GM21528 (cell line): ENCODE measurements around the gene SMIM22.
"Not testable (repeated sequence)": the region's sequence is repeated elsewhere in the genome, so short reads cannot be mapped to it uniquely, and the experiment has no call there.

ENCODE experiments used
- ATAC-seq: cut with Tn5 transposase; IDR thresholded peaks from one replicate; pipeline ENCODE4 v1.9.1; 2021; ENCODE audit warnings: mild to moderate bottlenecking, moderate library complexity; ENCODE audit not compliant: unreplicated experiment, low FRiP score

The SMIM22 gene

GRCh38 chr16:4768549-4769305 is 26.4 kb upstream of the SMIM22 start:
- ATAC-seq = peak; percentile 60

GRCh38 chr16:4769306-4769638 is 25.9 kb upstream of the SMIM22 start:
- ATAC-seq = no peak

- no peak for ATAC-seq
Observed at GRCh38 chr16:4771646-4772045, 23.5 kb upstream of the SMIM22 start.

GRCh38 chr16:4772351-4772750 is 22.8 kb upstream of the SMIM22 start:
- no peak for ATAC-seq

GRCh38 chr16:4775005-4775404 is 20.2 kb upstream of the SMIM22 start:
- no peak for ATAC-seq

- ATAC-seq = no peak
Observed at GRCh38 chr16:4776141-4776705, 18.9 kb upstream of the SMIM22 start.

GRCh38 chr16:4777339-4778049 is 17.7 kb upstream of the SMIM22 start:
- ATAC-seq = no peak

- no peak for ATAC-seq
Observed at GRCh38 chr16:4778050-4778392, 17.1 kb upstream of the SMIM22 start.

GRCh38 chr16:4780235-4780634 is 14.9 kb upstream of the SMIM22 start:
- no peak for ATAC-seq

GRCh38 chr16:4783251-4783950 is 11.8 kb upstream of the SMIM22 start:
- no peak for ATAC-seq

GRCh38 chr16:4783951-4784336 is 11.2 kb upstream of the SMIM22 start:
- no peak for ATAC-seq

GRCh38 chr16:4784444-4784987 is 10.7 kb upstream of the SMIM22 start:
- ATAC-seq = not testable (repeated sequence)

GRCh38 chr16:4785758-4786433 is 9.3 kb upstream of the SMIM22 start:
- ATAC-seq = no peak

GRCh38 chr16:4787068-4787467 is 8.1 kb upstream of the SMIM22 start:
- no peak for ATAC-seq

- ATAC-seq = no peak
Observed at GRCh38 chr16:4787627-4788482, 7.3 kb upstream of the SMIM22 start, which contains the start of gene SEPTIN12. Gene SEPTIN12 (minus strand): TSS chr16:4788345. CDS start chr16:4787645, 700 bp downstream.

- ATAC-seq = no peak
Observed at GRCh38 chr16:4788489-4788889, 6.7 kb upstream of the SMIM22 start.

- ATAC-seq = no peak
Observed at GRCh38 chr16:4788910-4789309, 6.3 kb upstream of the SMIM22 start.

GRCh38 chr16:4790261-4790660 is 4.9 kb upstream of the SMIM22 start:
- ATAC-seq = no peak

GRCh38 chr16:4790871-4791270 is 4.3 kb upstream of the SMIM22 start:
- ATAC-seq = no peak
